CD4-positive, alpha-beta T cell treated with Interleukin-12 subunit alpha and Interleukin-12 subunit beta, for 1 hour (primary cell): ENCODE data around the gene ASS1.
"Not testable (repeated sequence)": the region's sequence is repeated elsewhere in the genome, so short reads cannot be mapped to it uniquely, and the experiment has no call there.

Experiments used
- DNase-seq: peaks from one replicate; pipeline ENCODE4 v3.0.0-alpha.2; 2020

Gene ASS1

GRCh38 chr9:130419521-130420035 lies 25.2 kb upstream of the ASS1 start:
- DNase-seq: no peak

GRCh38 chr9:130421154-130421801 lies 23.5 kb upstream of the ASS1 start:
- no peak for DNase-seq

- no peak for DNase-seq
Measured at GRCh38 chr9:130421802-130422276, 22.9 kb upstream of the ASS1 start.

- no peak for DNase-seq
Measured at GRCh38 chr9:130422546-130422945, 22.2 kb upstream of the ASS1 start.

GRCh38 chr9:130423272-130423671 lies 21.5 kb upstream of the ASS1 start:
- DNase-seq: no peak

- no peak for DNase-seq
Measured at GRCh38 chr9:130424595-130425454, 19.9 kb upstream of the ASS1 start.

GRCh38 chr9:130425741-130426466 lies 18.9 kb upstream of the ASS1 start:
- no peak for DNase-seq

- DNase-seq: no peak
Measured at GRCh38 chr9:130426467-130426773, 18.3 kb upstream of the ASS1 start.

- DNase-seq: no peak
Measured at GRCh38 chr9:130426883-130427282, 17.9 kb upstream of the ASS1 start.

- DNase-seq: no peak
Measured at GRCh38 chr9:130427326-130427725, 17.4 kb upstream of the ASS1 start.

- no peak for DNase-seq
Measured at GRCh38 chr9:130428086-130428665, 16.6 kb upstream of the ASS1 start.

GRCh38 chr9:130429381-130429780 lies 15.4 kb upstream of the ASS1 start:
- no peak for DNase-seq

- no peak for DNase-seq
Measured at GRCh38 chr9:130429831-130430230, 14.9 kb upstream of the ASS1 start.

- DNase-seq: no peak
Measured at GRCh38 chr9:130430232-130430631, 14.5 kb upstream of the ASS1 start.

- no peak for DNase-seq
Measured at GRCh38 chr9:130430734-130431535, 13.8 kb upstream of the ASS1 start.

GRCh38 chr9:130431536-130432303 lies 13.0 kb upstream of the ASS1 start:
- no peak for DNase-seq

GRCh38 chr9:130432362-130432761 lies 12.4 kb upstream of the ASS1 start:
- no peak for DNase-seq

- DNase-seq: no peak
Measured at GRCh38 chr9:130432796-130433167, 12.0 kb upstream of the ASS1 start.

- DNase-seq: peak; percentile 13
Measured at GRCh38 chr9:130433168-130433946, 11.4 kb upstream of the ASS1 start.

GRCh38 chr9:130433947-130434262 lies 10.9 kb upstream of the ASS1 start:
- no peak for DNase-seq

- DNase-seq: not testable (repeated sequence)
Measured at GRCh38 chr9:130434656-130435055, 10.1 kb upstream of the ASS1 start.
